Mucosa of stomach (tissue), 1 donor: ENCODE data around the gene DNAJC3.
"Not testable (repeated sequence)": the region's sequence is repeated elsewhere in the genome, so short reads cannot be mapped to it uniquely, and the experiment has no call there.

Experiments used
- H3K27me3 ChIP-seq: one replicate; pipeline ENCODE4 v1.7.0; 2013; ENCODE audit warnings: mild to moderate bottlenecking, low read length; ENCODE audit not compliant: control insufficient read depth, insufficient read depth
- H3K36me3 ChIP-seq: one replicate; pipeline ENCODE4 v1.7.0; 2013; ENCODE audit warnings: low read length; ENCODE audit not compliant: control insufficient read depth, insufficient read depth
- H3K4me1 ChIP-seq: one replicate; pipeline ENCODE4 v1.7.0; 2013; ENCODE audit warnings: mild to moderate bottlenecking, low read length; ENCODE audit not compliant: control insufficient read depth, insufficient read depth
- H3K4me3 ChIP-seq: one replicate; pipeline ENCODE4 v1.7.0; 2013; ENCODE audit warnings: low read length
- H3K9ac ChIP-seq: one replicate; pipeline ENCODE4 v1.7.0; 2013; ENCODE audit warnings: mild to moderate bottlenecking, low read length, moderate library complexity
- H3K9me3 ChIP-seq: one replicate; pipeline ENCODE4 v1.7.0; 2013; ENCODE audit warnings: mild to moderate bottlenecking, low read length, moderate library complexity; ENCODE audit not compliant: control insufficient read depth
- donor health status: Pancreatic carcinoma.

Gene DNAJC3

GRCh38 chr13:95644601-95645052 is 32.3 kb upstream of the DNAJC3 start, which contains the start of gene DZIP1:
TSS of gene DZIP1 (minus strand) at chr13:95644706. CDS start at chr13:95642029, 2,677 bp downstream.
- Histone ChIP-seq H3K27me3 (peaks cover 32% of the 10 kb centered on the region), H3K9ac (peak within 1 kb of the TSS; percentile 31), H3K4me3 (no peak within 1 kb of the TSS), H3K4me1 (no peaks in the 10 kb centered on the region), H3K36me3 (no peaks in the 10 kb centered on the region), H3K9me3 (no peaks in the 10 kb centered on the region)

- no peak overlapping the region for H3K4me3 ChIP-seq
- no peak overlapping the region for H3K9ac ChIP-seq
- peaks cover 18% of the 10 kb centered on the region for H3K27me3 ChIP-seq
- H3K4me1 ChIP-seq, result no peaks in the 10 kb centered on the region
- H3K9me3 ChIP-seq, result no peaks in the 10 kb centered on the region
- no peaks in the 10 kb centered on the region for H3K36me3 ChIP-seq
These were observed 29.6 kb upstream of the DNAJC3 start for GRCh38 chr13:95647321-95647720.

- Histone ChIP-seq H3K9me3 (no peaks in the 10 kb centered on the region), H3K4me1 (no peaks in the 10 kb centered on the region), H3K36me3 (no peaks in the 10 kb centered on the region), H3K9ac (no peak overlapping the region), H3K4me3 (no peak overlapping the region), H3K27me3 (no peaks in the 10 kb centered on the region)
These were observed 26.2 kb upstream of the DNAJC3 start for GRCh38 chr13:95650696-95651095.

- H3K4me3 ChIP-seq, result no peak overlapping the region
- H3K9ac ChIP-seq, result no peak overlapping the region
- H3K36me3 ChIP-seq, result no peaks in the 10 kb centered on the region
- H3K27me3 ChIP-seq, result no peaks in the 10 kb centered on the region
- H3K4me1 ChIP-seq, result no peaks in the 10 kb centered on the region
- H3K9me3 ChIP-seq, result no peaks in the 10 kb centered on the region
These were observed 24.6 kb upstream of the DNAJC3 start for GRCh38 chr13:95652244-95652764.

DNA sequence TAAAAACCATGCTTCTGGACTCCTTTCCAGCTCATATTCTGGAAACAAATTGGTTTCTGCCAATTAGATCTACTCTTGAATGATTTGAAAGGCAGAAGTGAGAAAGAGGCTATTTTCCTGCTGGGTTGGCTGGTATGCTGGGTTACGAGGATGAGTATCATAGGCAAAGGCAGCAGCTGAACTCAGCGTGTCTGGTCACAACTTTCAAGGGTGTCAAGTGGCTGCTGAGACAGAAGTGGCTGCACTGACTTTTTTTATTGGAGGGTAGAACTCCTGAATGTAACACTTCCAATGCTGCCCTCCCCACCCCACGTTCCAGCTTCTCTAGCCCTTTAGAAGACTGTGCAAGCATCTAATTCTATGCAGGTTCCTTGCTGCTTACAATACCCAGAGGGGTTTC is 24.1 kb upstream of the DNAJC3 start:
- no peaks in the 10 kb centered on the region for H3K9me3 ChIP-seq
- no peak overlapping the region for H3K9ac ChIP-seq
- H3K4me1 ChIP-seq, result no peaks in the 10 kb centered on the region
- H3K4me3 ChIP-seq, result no peak overlapping the region
- H3K27me3 ChIP-seq, result no peaks in the 10 kb centered on the region
- H3K36me3 ChIP-seq, result no peaks in the 10 kb centered on the region

GRCh38 chr13:95656386-95657015 is 20.4 kb upstream of the DNAJC3 start:
- no peak overlapping the region for H3K4me3 ChIP-seq
- no peak overlapping the region for H3K9ac ChIP-seq
- H3K9me3 ChIP-seq, result no peaks in the 10 kb centered on the region
- no peaks in the 10 kb centered on the region for H3K4me1 ChIP-seq
- no peaks in the 10 kb centered on the region for H3K36me3 ChIP-seq
- no peaks in the 10 kb centered on the region for H3K27me3 ChIP-seq

- Histone ChIP-seq H3K4me1 (no peaks in the 10 kb centered on the region), H3K36me3 (no peaks in the 10 kb centered on the region), H3K4me3 (no peak overlapping the region), H3K9me3 (no peaks in the 10 kb centered on the region), H3K27me3 (no peaks in the 10 kb centered on the region), H3K9ac (no peak overlapping the region)
These were observed 17.4 kb upstream of the DNAJC3 start for GRCh38 chr13:95659500-95659899.

GRCh38 chr13:95660981-95661581 is 15.9 kb upstream of the DNAJC3 start:
- Histone ChIP-seq H3K27me3 (no peaks in the 10 kb centered on the region), H3K4me1 (no peaks in the 10 kb centered on the region), H3K9ac (no peak overlapping the region), H3K9me3 (no peaks in the 10 kb centered on the region), H3K4me3 (no peak overlapping the region), H3K36me3 (no peaks in the 10 kb centered on the region)

GRCh38 chr13:95667235-95667634 is 9.7 kb upstream of the DNAJC3 start:
- not testable (repeated sequence) for H3K4me3 ChIP-seq, H3K36me3 ChIP-seq, H3K9me3 ChIP-seq, H3K9ac ChIP-seq, H3K4me1 ChIP-seq, H3K27me3 ChIP-seq

- H3K4me1 ChIP-seq, result no peaks in the 10 kb centered on the region
- no peaks in the 10 kb centered on the region for H3K36me3 ChIP-seq
- no peak overlapping the region for H3K4me3 ChIP-seq
- H3K27me3 ChIP-seq, result no peaks in the 10 kb centered on the region
- H3K9ac ChIP-seq, result no peak overlapping the region
- H3K9me3 ChIP-seq, result no peaks in the 10 kb centered on the region
These were observed 5.3 kb upstream of the DNAJC3 start for GRCh38 chr13:95671597-95671996.

GRCh38 chr13:95676105-95676761 is 706 bp upstream of the DNAJC3 start:
- no peaks in the 10 kb centered on the region for H3K9me3 ChIP-seq

DNA sequence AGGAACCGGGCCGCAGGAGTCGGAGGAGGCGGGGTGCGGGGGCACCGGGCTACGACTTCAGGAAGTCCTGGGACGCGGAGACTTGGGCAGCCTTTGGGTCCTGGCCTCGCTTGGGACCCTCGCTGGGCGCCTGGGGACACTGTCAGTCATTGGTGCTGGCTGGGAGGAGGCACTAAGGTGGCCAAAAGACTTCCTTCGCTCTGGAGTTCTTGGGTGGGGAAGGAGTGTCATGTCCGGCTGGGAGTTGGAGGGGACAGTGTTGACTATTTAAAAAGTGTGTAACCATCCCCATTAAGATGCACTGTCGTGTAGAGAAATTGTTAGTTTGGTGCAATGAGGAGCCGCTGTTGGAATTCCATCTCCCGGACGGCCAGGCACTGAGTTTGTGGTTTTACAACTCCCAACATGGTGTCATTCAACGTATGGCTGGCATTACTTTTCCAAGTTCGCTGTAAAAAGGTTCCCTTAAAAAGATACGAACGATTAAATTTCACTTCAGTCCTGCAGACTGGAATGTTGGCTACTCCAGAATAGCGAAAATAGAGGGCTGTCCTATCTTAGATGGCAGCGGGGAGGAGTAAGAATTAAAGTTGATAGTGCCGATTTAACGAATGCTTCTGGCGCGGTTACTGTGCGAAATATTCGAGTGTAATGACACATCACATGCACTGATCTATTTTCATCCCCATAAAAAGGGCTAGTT is 776 bp downstream of the DNAJC3 start:
- Histone ChIP-seq H3K4me3 (peak overlapping the region; percentile 92), H3K27me3 (no peaks in the 10 kb centered on the region), H3K9me3 (no peaks in the 10 kb centered on the region), H3K36me3 (no peaks in the 10 kb centered on the region), H3K4me1 (peaks cover 29% of the 10 kb centered on the region), H3K9ac (peak overlapping the region; percentile 91)

More at GRCh38 chr13:95676105-95676761, 706 bp upstream of the DNAJC3 start:
- no peaks in the 10 kb centered on the region for H3K27me3 ChIP-seq
- H3K4me3 ChIP-seq, result peak overlapping the region; percentile 52
- H3K4me1 ChIP-seq, result peaks cover 18% of the 10 kb centered on the region
- H3K36me3 ChIP-seq, result no peaks in the 10 kb centered on the region
- H3K9ac ChIP-seq, result peak overlapping the region; percentile 77
